HepG2 (cell line): ENCODE results near the gene SLC16A5. TPM values are rescaled to one million over a fixed set of nuclear protein-coding genes. Genes with fewer than 3 reads are reported as not detected.

Experiments used
- BRD4 ChIP-seq: sonication (generic); formaldehyde crosslinking; IDR thresholded peaks from 2 replicates; pipeline ENCODE4 v1.4.0; 2020; ENCODE audit warnings: missing genetic modification reagents
- DNMT3B ChIP-seq: conservative IDR thresholded peaks from 2 replicates; pipeline ENCODE4 v1.6.1; 2016; ENCODE audit warnings: missing biosample characterization, control low read depth
- ZNF451 ChIP-seq: sonication (generic); formaldehyde crosslinking; IDR thresholded peaks from 2 replicates; pipeline ENCODE4 v1.5.0; 2020; ENCODE audit warnings: mild to moderate bottlenecking, missing genetic modification reagents
- ZNF570 ChIP-seq: sonication (generic); formaldehyde crosslinking; IDR thresholded peaks from 2 replicates; pipeline ENCODE4 v1.4.0; 2020; ENCODE audit warnings: mild to moderate bottlenecking, missing genetic modification reagents, borderline replicate concordance
- polyA plus RNA-seq, 8 experiments: library from polyadenylated mRNA; depleted of rRNA in 3 of 8; stranded (reverse) in 7 of 8; unstranded in 1 of 8; fragments of >200 nt; fragmentation: Illumina TruSeq in 4 of 8; extraction: Trizol in 4 of 8; gene quantifications; 2 replicates each; pipeline versions ENCODE4 v1.2.1 to v1.2.3, GENCODE V29; 2011 to 2016; ENCODE audit warnings: low read depth in 4 of 8, missing spikeins in 1 of 8, mixed read lengths in 1 of 8; ENCODE audit not compliant: insufficient read depth in 1 of 8
- total RNA-seq, 5 experiments: library from RNA; depleted of rRNA; stranded (reverse); fragments of >200 nt; fragmentation: Illumina TruSeq; extraction: Trizol; gene quantifications; 2 replicates each; pipeline ENCODE4 v1.2.3, GENCODE V29; 2016; ENCODE audit warnings: low read depth in 1 of 5
- TF ChIP-seq, protein P1 (sequence below): sonication (generic); formaldehyde crosslinking; IDR thresholded peaks from 2 replicates; pipeline ENCODE4 v1.4.0; 2020; ENCODE audit warnings: mild to moderate bottlenecking, missing genetic modification reagents
- TF ChIP-seq, protein P2 (sequence below): sonication (generic); formaldehyde crosslinking; IDR thresholded peaks from 2 replicates; pipeline ENCODE4 v1.4.0; 2020; ENCODE audit warnings: mild to moderate bottlenecking, missing genetic modification reagents
- TF ChIP-seq, protein P3 (sequence below): IDR thresholded peaks from 2 replicates; pipeline ENCODE4 v1.4.0; 2020; ENCODE audit warnings: mild to moderate bottlenecking, missing genetic modification reagents
- TF ChIP-seq, protein P4 (sequence below): sonication (generic); formaldehyde crosslinking; IDR thresholded peaks from 2 replicates; pipeline ENCODE4 v1.4.0; 2020; ENCODE audit warnings: missing genetic modification reagents, borderline replicate concordance
- TF ChIP-seq, protein P5 (sequence below): sonication (generic); formaldehyde crosslinking; IDR thresholded peaks from 2 replicates; pipeline ENCODE4 v1.5.1; 2020; ENCODE audit warnings: missing genetic modification reagents, mild to moderate bottlenecking, borderline replicate concordance

The SLC16A5 gene
- total and polyA plus RNA-seq, 2 of the 13 experiments (the other 11 are each of a cell fraction or from before 2014, with no cell fraction given), result 0.69 to 5.6 TPM

DNA sequence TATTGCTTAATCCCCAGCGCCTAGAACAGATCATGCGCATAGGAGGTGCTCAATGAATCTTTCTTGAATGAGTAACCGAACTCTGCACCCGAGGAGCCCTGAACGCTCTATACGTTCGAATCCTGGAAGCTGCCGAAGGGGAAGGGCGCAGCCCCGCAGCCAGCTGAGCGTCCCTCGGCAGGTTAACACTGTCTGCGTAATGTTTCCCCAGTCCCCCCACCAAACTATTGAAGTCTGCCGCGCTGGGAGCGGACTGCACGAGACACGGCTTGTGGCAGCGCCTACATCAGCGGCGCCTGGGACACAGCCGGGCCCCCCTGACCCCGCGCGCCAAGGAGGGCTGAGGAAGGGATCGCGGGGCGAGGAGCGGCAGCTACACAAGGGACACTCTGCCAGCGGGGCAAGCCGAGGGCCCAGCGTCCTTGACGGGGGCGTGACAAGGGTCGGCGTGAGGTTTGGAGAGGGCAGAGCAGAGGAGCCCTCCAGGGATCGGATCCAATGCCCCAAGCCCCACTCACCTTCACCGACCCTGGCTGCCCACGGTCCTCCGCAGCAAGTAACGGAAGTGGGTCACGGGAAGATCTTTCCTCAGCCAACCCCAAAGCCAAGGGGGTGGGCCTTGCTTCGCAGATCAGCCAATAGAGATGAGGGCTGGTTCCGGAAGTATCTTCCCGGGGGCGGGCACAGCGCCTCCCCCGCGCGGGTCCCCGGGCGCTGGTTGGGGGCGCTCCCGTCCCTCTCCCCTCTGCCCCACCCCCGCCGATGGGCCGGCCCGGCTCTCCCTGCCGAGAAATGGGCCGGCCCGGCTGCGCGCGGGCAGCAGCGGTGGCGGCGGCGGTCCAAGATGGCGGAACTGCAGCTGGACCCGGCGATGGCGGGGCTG is 41.1 kb upstream of the SLC16A5 start, which contains the start of the genes ATP5PD and KCTD2 (continued):
- TF ChIP-seq, protein P1, sequence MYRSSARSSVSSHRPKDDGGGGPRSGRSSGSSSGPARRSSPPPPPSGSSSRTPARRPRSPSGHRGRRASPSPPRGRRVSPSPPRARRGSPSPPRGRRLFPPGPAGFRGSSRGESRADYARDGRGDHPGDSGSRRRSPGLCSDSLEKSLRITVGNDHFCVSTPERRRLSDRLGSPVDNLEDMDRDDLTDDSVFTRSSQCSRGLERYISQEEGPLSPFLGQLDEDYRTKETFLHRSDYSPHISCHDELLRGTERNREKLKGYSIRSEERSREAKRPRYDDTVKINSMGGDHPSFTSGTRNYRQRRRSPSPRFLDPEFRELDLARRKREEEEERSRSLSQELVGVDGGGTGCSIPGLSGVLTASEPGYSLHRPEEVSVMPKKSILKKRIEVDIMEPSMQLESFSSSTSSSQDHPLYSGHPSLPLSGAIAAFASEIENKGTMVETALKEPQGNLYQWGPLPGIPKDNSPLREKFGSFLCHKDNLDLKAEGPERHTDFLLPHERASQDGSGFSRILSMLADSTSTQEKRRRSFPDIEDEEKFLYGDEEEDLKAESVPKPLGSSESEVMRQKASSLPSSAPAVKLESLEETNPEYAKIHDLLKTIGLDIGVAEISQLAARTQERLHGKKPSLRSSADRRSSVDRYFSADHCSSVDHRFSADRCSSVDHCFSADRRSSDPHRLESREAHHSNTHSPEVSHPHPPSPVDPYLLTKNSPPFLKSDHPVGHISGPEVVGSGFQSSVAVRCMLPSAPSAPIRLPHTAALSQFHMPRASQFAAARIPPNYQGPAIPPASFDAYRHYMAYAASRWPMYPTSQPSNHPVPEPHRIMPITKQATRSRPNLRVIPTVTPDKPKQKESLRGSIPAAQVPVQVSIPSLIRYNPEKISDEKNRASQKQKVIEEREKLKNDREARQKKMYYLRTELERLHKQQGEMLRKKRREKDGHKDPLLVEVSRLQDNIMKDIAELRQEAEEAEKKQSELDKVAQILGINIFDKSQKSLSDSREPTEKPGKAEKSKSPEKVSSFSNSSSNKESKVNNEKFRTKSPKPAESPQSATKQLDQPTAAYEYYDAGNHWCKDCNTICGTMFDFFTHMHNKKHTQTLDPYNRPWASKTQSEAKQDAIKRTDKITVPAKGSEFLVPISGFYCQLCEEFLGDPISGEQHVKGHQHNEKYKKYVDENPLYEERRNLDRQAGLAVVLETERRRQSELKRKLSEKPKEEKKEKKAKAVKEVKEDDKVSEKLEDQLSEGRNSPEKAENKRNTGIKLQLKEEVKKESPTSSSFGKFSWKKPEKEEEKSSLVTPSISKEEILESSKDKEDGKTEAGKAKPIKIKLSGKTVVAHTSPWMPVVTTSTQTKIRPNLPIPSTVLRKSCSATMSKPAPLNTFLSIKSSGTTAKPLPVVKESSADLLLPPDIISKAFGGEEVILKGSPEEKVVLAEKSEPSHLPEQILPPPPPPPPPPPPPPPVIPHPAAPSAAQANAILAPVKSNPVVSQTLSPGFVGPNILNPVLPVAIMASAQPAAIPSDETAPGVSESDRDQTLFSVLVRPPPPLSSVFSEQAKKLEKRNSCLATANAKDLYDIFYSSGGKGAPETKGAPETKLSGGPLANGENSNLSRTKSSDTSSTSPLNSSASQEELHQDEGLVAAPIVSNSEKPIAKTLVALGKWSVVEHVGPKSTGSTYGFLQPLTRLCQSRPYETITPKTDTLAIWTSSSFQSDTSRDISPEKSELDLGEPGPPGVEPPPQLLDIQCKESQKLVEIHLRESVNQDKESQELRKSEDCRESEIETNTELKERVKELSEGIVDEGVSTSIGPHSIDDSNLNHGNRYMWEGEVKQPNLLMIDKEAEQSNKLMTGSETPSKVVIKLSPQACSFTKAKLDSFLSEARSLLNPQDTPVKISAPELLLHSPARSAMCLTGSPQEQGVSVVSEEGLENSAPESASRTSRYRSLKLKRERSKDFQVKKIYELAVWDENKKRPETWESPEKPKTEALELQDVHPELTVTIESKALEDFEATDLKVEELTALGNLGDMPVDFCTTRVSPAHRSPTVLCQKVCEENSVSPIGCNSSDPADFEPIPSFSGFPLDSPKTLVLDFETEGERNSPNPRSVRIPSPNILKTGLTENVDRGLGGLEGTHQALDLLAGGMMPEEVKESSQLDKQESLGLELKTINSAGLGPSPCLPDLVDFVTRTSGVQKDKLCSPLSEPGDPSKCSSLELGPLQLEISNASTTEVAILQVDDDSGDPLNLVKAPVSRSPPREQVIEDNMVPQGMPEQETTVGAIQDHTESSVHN (CRISPR knock-in tag), result no peak; the same call in 1 of the 2 replicates
- TF ChIP-seq ZNF451 (CRISPR knock-in tag) (peak; percentile 92), BRD4 (CRISPR knock-in tag) (no peak; the same call in none of the 2 replicates), DNMT3B (no peak; the same call in 1 of the 2 replicates), ZNF570 (CRISPR knock-in tag) (no peak)
- TF ChIP-seq, protein P2, sequence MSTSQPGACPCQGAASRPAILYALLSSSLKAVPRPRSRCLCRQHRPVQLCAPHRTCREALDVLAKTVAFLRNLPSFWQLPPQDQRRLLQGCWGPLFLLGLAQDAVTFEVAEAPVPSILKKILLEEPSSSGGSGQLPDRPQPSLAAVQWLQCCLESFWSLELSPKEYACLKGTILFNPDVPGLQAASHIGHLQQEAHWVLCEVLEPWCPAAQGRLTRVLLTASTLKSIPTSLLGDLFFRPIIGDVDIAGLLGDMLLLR (CRISPR knock-in tag), result 0 out of 2 replicates have a peak, but pooled peaks have one; percentile 8
- TF ChIP-seq, protein P3, sequence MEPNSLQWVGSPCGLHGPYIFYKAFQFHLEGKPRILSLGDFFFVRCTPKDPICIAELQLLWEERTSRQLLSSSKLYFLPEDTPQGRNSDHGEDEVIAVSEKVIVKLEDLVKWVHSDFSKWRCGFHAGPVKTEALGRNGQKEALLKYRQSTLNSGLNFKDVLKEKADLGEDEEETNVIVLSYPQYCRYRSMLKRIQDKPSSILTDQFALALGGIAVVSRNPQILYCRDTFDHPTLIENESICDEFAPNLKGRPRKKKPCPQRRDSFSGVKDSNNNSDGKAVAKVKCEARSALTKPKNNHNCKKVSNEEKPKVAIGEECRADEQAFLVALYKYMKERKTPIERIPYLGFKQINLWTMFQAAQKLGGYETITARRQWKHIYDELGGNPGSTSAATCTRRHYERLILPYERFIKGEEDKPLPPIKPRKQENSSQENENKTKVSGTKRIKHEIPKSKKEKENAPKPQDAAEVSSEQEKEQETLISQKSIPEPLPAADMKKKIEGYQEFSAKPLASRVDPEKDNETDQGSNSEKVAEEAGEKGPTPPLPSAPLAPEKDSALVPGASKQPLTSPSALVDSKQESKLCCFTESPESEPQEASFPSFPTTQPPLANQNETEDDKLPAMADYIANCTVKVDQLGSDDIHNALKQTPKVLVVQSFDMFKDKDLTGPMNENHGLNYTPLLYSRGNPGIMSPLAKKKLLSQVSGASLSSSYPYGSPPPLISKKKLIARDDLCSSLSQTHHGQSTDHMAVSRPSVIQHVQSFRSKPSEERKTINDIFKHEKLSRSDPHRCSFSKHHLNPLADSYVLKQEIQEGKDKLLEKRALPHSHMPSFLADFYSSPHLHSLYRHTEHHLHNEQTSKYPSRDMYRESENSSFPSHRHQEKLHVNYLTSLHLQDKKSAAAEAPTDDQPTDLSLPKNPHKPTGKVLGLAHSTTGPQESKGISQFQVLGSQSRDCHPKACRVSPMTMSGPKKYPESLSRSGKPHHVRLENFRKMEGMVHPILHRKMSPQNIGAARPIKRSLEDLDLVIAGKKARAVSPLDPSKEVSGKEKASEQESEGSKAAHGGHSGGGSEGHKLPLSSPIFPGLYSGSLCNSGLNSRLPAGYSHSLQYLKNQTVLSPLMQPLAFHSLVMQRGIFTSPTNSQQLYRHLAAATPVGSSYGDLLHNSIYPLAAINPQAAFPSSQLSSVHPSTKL (CRISPR knock-in tag), result peak; percentile 72
- TF ChIP-seq, protein P4, sequence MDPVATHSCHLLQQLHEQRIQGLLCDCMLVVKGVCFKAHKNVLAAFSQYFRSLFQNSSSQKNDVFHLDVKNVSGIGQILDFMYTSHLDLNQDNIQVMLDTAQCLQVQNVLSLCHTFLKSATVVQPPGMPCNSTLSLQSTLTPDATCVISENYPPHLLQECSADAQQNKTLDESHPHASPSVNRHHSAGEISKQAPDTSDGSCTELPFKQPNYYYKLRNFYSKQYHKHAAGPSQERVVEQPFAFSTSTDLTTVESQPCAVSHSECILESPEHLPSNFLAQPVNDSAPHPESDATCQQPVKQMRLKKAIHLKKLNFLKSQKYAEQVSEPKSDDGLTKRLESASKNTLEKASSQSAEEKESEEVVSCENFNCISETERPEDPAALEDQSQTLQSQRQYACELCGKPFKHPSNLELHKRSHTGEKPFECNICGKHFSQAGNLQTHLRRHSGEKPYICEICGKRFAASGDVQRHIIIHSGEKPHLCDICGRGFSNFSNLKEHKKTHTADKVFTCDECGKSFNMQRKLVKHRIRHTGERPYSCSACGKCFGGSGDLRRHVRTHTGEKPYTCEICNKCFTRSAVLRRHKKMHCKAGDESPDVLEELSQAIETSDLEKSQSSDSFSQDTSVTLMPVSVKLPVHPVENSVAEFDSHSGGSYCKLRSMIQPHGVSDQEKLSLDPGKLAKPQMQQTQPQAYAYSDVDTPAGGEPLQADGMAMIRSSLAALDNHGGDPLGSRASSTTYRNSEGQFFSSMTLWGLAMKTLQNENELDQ (CRISPR knock-in tag), result no peak
- TF ChIP-seq, protein P5, sequence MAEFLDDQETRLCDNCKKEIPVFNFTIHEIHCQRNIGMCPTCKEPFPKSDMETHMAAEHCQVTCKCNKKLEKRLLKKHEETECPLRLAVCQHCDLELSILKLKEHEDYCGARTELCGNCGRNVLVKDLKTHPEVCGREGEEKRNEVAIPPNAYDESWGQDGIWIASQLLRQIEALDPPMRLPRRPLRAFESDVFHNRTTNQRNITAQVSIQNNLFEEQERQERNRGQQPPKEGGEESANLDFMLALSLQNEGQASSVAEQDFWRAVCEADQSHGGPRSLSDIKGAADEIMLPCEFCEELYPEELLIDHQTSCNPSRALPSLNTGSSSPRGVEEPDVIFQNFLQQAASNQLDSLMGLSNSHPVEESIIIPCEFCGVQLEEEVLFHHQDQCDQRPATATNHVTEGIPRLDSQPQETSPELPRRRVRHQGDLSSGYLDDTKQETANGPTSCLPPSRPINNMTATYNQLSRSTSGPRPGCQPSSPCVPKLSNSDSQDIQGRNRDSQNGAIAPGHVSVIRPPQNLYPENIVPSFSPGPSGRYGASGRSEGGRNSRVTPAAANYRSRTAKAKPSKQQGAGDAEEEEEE (CRISPR knock-in tag), result no peak
